HG03558 (cell line): Measurements from ENCODE around the gene B3GNT5.

ENCODE experiments used
- ATAC-seq: cut with Tn5 transposase; IDR thresholded peaks from one replicate; pipeline ENCODE4 v1.9.1; 2021; ENCODE audit warnings: moderate number of reproducible peaks; ENCODE audit not compliant: unreplicated experiment; ENCODE audit errors: extremely low read depth

The B3GNT5 gene

DNA sequence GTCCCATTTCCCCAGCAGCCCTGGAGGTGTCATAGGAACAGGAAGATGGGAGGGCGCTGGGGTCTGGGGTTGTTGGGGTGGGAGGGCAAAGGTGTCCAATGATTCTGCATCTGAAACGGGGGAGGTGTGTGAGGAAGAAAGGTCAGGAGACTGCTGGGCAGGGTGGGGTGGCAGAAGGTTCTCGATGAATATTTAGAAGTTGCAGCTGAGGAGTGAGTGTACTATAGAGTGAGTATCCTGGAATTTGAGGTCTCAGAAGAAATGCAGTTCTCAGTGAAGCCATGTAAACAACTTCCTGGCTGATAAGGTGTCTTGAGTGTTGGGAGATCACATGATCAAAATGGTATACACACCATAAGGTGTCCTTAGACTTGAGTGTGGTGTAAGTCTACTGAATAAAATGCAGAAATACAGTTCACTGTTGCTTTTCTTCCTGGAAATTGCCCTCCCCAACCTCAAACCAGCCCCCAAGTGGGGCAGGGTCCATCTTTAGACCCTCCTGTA lies 9.9 kb downstream of the B3GNT5 start:
- ATAC-seq = no peak

DNA sequence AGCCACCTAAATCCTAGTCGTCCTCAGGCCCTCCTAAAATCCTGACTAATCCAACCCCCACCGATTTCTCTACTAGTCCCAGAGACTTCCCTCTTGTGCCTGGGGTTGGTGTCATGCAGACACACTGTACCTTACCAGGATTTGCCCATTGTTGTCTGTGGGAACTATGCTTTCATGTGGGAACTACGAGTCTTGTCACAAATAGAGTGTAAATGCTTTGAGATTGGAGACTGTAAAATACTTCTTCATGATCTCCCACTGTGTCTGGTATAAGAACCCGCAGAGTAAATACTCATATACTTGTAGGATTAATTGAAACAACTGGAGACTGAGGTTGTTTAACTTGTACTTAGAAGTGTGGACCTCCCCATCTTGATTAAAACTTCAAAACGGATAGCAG lies 11.2 kb downstream of the B3GNT5 start:
- no peak for ATAC-seq

DNA sequence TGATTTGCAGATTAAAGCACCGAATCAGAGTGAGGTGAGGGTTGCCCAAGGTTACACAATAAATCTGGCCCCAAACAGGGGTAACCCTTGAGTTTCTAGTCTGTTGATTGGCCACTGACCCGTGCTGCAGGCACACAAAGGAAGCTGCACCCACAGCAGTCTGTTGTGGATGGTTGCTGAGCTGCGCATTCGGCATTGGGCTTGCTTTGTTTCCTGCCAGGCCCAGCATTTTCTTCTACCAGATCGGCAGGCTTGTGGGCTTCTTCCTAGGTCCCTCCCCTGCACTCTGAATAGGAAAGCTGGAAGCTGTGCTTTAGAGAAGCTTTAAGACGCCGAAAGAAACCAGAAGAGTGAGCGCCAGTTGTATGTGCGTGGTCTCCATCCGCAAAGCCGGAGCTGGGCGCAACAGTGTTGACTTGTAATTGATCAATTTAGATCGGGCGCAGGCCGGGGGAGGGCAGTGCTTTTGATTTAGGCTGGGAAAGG lies 12.1 kb downstream of the B3GNT5 start:
- no peak for ATAC-seq

DNA sequence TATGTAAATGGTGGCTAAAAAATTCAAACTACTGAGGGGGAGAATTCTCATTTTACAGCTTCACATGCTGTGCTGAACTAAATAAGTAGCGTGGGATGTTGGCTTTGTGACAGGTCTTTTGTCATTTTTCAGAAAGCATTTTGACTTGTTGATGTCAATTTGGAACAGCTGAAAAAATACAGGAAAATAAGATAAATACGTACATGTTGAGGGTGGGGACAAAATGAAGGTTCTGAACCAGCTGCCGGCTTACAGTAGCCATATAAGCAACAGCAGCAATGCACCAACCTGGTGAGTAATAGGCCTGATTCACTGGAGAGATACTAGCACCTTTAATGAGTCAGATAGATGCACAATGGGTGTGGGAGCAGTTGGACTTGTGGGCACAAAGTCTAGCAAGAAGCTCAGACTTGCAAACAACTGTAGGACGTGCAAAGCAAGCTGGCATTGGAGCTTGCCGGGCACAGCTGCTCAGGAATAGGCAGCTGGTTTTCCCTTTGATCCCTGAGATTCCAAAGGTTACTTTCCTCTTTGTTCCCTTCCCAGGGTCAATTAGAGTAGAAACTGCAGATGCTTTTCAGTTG lies 12.9 kb downstream of the B3GNT5 start:
- ATAC-seq = no peak

DNA sequence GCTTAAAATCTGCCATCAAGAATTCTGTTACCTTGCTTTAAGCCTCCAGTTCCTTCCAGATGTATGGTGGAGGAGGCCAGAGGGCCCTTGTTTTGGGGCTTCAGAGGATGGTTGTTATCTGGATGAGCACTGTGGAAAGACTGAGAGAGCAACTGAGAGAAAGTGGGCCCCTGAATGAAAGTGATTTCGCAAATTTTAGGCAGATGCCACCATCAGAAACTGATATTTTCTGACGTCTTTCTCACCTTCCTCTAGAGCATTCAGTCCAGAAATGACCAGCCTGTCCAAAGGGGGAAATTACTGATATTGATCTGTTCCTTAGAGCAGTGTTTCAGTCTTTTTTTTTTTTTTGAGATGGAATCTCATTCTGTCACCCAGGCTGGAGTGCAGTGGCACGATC lies 13.4 kb downstream of the B3GNT5 start:
- ATAC-seq = no peak

DNA sequence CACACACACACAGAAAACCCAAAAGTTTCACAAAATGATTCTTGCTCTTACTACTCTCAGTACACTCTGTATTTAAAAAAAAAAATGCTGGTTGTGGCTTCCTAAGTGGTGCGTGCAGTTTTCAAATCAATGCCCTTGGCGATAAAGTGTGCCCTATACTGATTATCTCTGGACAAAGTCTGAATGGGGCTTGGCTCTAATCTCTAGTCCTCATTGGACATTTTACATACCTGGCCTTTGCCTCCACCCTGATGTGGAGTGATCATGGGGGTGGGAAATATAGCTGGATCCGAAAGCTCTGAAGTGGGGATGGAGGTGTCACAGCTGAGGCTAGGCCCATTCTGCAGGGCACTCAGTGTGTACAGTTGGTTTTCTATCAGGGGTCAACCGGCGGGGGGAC lies 14.1 kb downstream of the B3GNT5 start:
- ATAC-seq = no peak

DNA sequence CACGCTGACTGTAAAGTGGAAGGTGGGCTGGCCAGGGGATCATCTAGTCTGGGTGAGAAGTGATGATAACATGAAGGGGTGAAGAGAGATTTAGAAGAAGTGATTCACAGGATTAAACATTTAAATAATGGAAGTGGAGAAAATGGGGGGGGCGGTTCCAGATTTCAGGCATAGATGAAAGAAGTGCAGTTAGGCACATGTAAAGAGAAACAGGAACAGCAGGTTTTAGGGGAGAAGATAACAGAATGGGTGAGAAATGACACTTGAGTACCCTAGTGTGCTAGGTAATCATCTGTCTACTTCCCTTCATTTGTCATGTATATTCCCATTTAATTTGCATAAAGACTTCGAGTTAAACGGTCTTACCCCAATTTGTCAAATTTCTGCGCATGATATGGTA lies 15.3 kb downstream of the B3GNT5 start:
- no peak for ATAC-seq

DNA sequence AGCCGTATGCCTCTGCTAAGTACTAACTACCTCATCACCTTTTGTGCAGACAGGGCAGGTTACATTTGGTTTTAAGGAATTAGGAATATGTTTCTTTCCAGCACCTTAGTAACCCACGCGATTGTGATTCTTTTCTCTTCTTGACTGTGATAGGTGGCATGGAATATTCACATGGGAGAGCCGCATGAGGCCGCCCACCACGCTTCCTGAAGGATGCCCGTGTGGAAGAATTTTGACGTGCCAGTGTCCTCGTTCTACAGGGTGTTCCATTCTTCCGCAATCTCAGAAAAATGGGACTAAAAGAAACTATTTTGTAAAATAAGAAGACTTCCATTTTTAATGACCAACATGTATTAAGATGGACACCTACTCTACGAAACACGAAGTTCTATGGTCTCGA lies 16.3 kb downstream of the B3GNT5 start:
- no peak for ATAC-seq

DNA sequence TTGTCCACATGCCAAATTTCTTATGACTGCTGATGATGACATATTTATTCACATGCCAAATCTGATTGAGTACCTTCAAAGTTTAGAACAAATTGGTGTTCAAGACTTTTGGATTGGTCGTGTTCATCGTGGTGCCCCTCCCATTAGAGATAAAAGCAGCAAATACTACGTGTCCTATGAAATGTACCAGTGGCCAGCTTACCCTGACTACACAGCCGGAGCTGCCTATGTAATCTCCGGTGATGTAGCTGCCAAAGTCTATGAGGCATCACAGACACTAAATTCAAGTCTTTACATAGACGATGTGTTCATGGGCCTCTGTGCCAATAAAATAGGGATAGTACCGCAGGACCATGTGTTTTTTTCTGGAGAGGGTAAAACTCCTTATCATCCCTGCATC lies 17.3 kb downstream of the B3GNT5 start:
- no peak for ATAC-seq

DNA sequence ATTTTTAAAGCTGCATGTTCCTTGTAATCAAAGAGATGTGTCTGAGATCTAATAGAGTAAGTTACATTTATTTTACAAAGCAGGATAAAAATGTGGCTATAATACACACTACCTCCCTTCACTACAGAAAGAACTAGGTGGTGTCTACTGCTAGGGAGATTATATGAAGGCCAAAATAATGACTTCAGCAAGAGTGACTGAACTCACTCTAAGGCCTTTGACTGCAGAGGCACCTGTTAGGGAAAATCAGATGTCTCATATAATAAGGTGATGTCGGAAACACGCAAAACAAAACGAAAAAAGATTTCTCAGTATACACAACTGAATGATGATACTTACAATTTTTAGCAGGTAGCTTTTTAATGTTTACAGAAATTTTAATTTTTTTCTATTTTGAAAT lies 19.1 kb downstream of the B3GNT5 start:
- no peak for ATAC-seq

DNA sequence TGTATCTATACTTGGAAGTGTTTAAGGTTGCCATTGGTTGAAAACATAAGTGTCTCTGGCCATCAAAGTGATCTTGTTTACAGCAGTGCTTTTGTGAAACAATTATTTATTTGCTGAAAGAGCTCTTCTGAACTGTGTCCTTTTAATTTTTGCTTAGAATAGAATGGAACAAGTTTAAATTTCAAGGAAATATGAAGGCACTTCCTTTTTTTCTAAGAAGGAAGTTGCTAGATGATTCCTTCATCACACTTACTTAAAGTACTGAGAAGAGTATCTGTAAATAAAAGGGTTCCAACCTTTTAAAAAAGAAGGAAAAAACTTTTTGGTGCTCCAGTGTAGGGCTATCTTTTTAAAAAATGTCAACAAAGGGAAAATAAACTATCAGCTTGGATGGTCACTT lies 19.7 kb downstream of the B3GNT5 start:
- no peak for ATAC-seq

DNA sequence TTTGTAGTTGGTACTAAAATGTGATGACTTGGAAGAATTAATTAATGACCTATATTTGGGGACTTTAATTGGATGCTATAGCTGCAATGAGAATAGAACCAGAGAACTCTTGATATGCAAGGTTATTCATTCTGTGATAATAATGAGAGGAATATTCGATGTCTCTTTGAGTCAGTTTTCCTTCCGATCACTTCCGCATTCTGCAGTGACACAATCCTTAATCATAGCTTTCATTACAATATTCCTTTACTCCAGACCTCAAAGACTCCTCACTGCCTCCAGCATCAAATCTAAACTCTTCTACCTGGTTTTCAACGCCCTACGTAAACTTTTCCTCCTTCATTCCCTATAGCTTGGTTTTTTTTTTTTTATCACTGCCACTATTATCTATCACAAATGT lies 21.6 kb downstream of the B3GNT5 start:
- ATAC-seq = no peak

DNA sequence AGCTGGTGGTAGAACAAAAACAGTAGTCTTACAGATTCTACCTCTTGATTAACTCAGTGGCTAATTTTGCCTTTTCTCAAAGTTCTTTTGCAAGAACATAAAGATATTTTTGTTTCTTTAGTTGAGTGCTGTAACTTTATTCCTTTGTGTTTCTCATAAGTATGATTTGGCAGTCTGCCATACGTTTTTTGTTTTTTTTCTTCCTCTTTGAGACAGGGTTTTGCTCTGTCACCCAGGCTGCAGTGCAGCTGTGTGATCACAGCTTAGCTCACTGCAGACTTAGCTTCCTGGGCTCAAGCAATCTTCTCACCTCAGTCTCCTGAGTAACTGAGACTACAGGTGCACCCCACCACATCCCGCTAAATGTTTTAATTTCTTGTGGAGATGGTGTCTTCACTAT lies 22.4 kb downstream of the B3GNT5 start:
- no peak for ATAC-seq

DNA sequence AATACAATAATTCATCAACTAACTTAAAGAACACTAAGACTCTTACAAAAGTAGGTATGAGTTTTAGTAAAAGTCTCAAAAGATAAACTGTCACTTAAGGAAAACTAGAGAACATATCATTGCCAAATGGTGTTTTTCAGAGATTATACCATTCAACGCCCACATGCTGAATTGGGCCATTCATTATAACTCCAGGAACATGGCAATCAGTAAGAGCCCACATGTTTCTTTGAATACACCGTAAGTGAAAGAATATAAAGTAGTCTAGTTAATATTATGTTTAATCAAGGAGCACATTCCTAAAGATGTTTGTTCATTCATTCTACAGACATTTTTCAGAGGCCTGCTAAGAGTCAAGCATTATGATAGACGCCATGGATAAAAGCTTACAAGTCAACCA lies 22.9 kb downstream of the B3GNT5 start:
- ATAC-seq = no peak

DNA sequence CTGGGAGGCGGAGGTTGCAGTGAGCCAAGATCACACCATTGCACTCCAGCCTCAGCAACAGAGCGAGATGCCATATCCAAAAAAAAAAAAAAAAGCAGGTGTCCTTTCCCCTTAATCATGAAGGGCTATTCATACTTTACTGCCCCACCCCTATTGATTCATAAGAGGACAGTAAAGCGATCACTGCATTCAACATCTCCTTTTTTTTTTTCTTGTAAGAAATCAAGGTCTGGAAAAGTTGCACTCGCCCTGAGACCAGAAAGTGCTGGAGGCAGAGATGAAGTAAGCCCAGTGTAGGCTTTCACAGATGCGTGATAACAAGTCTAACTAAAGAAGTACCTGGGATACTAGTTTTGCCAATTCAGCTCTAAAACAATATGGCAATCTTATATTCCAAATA lies 24.2 kb downstream of the B3GNT5 start:
- no peak for ATAC-seq

DNA sequence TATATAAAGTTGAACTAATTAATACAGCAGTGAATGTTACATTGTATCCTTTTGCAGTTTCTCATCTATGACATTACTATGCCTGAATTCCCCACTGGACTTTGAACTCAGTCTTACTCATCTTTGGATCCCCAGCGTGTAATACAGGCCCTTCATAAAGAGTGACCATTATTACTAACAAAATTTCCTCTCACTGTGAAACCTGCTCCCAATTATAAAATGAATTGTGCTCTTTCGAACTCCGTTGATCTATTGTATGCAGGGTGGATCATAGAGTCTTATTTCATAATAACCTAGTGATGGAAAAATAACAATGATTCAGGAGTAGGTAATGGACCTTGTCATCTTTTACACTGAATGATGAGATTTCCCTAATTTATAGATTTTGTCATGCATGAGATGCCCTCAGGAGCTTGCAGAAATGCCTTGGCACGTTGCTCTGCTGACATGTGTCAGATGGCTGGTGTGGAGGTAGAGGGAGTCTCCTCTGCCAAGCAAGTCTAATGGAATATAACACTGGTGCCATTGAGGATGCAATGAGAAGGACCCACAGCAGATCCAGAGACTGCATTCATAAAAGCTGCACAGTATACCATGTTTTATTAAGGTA lies 25.5 kb downstream of the B3GNT5 start:
- no peak for ATAC-seq

DNA sequence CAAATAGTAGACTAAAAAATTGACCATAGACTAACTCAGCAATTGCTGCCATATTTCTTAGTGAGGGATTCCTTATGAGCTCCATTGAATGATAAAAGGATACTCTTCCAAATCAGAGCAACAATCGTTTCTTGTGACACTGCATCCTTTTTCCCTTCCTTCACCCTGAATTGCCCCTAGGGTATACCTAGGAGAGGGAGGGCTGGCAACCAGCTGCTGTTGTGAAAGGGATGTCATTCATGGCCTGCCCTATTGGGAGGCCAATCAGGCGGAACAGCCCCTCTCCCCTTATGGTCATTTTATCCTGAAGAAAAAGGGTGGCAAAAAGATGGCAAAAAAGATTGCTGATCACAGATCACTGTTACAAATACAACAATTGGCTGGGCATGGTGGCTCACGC lies 26.3 kb downstream of the B3GNT5 start:
- ATAC-seq = no peak

DNA sequence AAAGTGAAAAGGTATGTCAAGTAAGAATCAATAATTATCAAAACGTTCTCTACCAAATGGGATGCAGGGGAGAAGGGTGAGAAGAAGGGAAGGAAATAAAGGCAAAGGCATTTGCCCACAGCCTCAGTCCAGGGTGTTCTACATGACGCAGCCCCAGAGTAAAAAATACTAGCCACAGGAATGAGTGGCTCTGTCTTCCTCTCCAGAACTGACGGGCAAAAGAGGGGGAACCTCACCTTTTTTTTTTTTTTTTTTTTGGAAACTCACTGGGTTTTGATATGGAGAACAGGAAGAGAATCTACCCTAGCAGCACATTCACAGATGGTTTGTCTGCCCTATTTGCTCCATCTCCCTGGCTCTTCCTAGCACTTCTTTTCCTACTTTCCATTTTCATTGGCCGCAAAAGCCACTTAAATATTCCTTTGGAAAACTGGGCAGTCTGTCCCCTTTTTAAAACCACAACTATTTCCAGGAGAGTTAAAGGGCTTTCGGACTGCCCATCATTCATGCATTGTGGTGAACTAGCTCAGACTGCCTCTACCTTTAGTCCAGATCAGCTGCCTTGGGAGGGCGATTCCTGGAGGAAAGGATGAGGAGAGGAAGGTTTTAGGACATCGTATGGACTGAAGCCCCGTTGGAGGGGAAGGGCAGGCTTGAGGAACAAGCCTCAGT lies 28.2 kb downstream of the B3GNT5 start:
- no peak for ATAC-seq

DNA sequence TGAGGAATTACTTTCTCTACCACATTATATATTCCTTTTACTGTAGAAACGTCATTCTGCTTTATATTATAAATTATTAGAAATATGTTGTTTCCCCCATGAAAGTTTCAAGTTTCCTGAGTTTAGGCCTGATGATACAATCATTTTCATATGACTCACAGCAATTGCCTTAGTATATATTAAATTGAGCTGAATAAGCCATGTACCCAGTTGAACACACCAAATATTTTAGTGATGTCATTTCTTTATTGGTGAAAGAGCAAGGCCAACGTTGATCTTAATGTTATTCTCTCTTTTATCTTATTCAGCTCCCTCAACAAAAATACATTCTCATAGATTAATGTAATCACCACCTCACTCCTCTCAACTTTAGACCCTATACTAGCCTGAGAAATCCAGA lies 30.8 kb downstream of the B3GNT5 start:
- ATAC-seq = no peak

DNA sequence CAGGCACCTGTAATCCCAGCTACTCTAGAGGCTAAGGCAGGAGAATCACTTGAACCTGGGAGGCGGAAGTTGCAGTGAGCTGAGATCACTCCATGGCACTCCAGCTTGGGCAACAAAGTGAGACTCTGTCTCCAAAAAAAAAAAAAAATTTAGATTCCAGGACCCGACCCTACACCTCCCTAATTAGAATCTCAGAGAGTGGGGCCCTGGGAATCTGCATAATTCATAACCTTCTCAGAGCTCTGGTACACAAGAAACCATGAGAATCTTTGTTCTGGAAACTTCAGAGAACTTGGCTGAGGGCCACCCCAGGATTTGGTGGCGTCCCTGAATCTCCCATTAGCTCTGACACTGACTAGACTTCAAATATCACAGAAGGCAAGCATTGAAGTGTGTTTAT lies 31.5 kb downstream of the B3GNT5 start:
- ATAC-seq = no peak

DNA sequence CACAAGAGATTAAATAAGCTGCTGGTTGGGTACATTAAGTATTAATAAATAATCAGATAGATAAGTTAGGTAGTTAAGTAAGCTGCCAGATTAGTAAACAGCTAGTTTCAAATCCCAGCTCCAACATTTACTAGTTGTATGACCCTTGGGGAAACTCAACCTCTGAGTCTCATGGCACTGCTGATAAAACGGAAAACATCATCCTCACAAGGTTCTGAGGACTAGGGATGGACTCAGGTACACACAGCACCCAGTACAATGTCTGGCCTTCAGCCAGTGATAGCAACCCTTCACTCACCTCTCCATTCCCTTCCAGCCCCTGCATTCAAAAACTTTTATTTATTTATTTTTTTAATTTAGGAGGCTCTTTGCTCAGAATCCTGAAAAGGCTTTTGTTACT lies 32.3 kb downstream of the B3GNT5 start:
- no peak for ATAC-seq
